Left renal pelvis (tissue), 4 donors: ENCODE results near the gene SASH1. TPM values are rescaled to one million over a fixed set of nuclear protein-coding genes. Genes with fewer than 3 reads are reported as not detected.
"Not testable (repeated sequence)": the region's sequence is repeated elsewhere in the genome, so short reads cannot be mapped to it uniquely, and the experiment has no call there.

ENCODE experiments used
- DNase-seq, 4 donors: peaks; one replicate each; pipeline ENCODE4 v3.0.0-alpha.2; 2013; ENCODE audit warnings: low read depth in 4 of 4, low spot score in 3 of 4
- polyA plus RNA-seq, 4 donors: library from polyadenylated mRNA; unstranded; fragments of 120-200 nt; gene quantifications; one replicate each; pipeline ENCODE4 v1.2.1, GENCODE V29; 2013; ENCODE audit not compliant: insufficient read length in 4 of 4

SASH1 gene
- polyA plus RNA-seq, 4 donors: 20.0 to 34.2 (median 27.9) TPM

DNA sequence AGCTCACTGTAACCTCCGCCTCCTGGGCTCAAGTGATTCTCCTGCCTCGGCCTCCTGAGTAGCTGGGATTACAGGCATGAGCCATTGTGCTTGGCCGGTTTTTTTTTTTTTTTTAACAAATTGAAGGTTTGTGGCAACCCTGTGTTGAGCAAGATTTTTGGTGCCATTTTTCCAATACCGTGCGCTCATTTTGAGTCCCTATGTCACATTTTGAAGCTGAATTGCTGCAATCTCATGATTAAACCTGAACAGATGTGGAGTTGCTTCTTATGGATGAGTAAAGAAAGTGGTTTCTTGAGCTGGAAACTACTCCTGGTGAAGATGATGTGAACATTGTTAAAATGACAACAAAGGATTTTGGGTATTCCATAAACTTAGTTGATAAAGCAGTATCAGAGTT, 16.6 kb downstream of the SASH1 start:
- no peak for DNase-seq

DNA sequence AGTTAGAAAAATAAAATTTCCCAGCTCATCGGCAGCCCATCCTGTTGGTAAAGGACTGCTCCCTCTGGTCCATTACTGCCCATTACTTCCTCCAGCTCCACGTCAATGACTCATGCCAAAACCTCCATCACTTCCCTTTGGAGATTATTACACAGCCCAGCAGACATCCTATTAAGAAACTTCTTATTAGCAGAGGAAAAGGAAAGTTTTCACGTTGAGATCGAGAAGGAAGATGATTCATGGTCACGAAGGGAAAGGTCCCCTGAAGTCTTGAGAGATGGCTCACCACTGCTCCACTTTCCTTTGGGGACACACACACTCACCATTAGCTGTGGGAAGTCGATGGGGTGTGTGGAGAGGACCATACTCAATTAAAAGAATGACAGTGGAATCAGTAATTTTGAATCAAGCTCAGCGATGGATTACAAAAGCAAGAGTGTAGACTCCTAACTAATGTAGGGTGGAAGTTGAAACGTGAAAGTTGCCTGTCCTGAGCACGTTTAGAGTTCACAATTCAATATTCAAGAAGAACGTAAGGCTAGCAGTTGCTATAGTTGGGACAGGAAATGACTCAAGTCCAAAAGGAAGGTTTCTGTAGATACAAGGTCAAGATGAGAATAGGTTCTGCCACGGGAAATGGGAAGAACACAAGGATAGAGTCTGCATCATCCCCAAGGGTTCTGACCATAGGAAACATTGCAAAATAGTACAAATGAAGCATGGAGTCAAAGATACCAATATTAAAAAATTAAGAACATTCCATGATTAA, 21.6 kb downstream of the SASH1 start:
- no peak for DNase-seq

DNA sequence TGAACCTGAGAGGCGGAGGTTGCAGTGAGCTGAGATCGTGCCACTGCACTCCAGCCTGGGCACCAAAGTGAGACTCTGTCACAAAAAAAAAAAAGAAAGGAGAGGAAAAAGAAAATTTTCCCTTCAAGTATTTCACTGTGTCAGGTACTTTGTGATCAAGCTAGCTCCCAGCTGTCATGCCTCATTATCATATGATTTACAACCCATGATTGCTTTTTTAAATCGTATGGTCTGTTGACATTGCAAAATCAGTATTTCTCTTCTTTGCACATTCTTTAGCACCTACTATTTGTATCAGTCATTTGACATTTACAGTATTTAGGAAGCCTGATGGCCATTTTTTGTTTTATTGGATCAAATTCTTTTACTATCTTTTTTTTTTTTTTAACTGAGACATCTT, 22.4 kb downstream of the SASH1 start:
- no peak for DNase-seq

GRCh38 chr6:148367411-148368024, 24.9 kb downstream of the SASH1 start:
- DNase-seq: no peak

GRCh38 chr6:148370176-148370575, 27.5 kb downstream of the SASH1 start:
- DNase-seq: no peak

DNA sequence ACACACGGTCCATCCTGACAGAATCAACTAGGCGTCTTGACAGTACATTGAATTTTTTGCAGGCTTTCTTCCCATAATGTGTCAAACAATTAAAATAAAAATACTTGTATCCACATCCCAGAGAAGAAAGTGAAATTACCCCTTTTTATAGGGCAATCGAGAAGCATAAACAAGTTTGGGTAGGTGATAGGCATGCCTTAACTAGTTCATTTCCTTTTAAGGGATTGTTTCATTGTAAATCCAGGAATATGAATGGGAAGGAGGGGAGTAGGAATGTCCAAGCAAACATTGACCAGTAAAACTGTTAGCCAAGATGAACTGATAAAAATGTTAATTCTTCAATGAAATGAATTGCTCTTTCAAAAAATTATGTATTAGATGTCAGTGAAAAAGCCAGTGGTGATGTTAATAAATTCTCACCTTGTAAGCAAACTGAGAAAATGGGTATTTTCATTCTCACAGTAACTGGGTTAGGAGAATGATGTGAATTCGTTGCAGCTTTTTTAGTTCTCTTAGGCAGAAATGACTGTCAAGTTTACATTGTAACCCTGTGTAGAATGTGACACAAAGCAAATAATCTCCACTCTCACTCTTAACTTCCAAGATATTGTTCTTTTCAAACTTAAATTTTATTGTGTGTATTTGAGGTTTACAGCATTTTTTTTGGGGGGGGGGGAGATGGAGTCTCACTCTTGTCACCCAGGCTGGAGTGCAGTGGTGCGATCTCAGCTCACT, 31.6 kb downstream of the SASH1 start:
- DNase-seq: no peak

DNA sequence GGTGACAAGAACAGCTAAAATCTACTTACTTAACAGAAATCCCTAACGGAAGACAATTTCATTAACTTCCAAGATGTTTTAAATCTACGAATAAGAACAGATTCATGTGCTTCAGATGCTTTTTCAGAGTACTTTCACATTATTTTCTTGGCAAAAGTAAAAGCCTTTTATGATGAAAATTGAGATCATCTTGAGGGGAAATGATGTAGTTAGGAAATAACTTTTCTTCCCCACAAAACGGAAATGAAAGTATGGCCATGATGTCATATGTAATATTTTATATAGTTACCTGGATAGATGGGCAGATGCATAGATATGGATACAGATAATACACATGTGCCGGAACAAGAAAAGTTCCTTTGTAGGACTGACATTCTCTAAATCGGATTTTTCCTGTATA, 32.8 kb downstream of the SASH1 start:
- no peak for DNase-seq

DNA sequence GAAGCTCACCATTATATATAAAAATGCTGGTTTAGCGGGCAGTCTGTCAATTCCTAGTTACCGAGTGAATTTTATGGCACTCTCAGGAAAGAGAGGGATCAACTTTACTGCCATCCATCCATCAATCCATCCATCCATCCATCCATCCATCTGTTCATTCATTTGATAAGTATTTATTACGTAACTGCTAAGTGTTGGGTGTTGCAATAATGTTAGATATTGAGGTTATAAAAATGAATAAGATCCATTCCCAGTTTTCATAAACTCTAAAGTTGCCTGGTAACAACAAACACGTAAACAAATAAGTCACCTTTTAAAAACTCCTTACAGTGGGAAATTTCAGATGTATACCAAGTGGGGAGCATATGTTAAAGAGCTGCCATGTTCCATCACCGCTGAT, 36.8 kb downstream of the SASH1 start:
- DNase-seq: no peak

DNA sequence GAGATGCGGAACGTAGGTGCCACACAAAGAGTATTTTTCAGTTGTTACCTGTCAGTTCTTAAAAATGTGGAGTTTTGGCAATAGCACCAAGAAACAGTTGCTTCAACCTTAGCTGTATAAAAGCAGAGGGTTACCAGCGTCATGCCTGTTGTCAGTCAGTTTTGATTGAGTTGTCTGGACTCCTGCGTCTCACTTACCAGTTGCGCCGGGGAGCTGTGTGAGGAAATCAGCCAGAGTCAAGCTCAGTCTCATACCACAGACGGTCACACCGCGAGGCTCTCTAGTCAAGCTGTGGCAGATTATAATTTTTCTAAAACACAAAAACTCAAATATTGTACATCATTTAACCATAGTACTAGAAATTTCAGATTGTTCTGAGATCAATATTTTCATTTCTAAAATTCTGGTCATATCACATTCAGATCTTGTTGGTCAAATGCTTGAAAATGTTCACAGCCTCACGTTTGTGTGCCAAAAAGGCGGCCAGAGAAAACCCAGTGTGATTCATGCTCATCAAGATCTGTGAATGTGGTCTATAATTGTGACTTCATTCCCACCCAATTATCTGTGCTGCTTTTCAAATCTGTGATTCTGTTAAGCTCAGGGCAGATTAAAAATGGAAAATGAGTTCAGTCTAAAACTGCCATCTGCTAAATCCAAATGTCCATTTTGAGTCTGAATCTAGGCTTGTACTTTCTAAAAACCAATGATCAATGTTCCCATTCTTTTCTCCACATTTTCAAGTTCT, 37.5 kb downstream of the SASH1 start:
- DNase-seq: no peak

DNA sequence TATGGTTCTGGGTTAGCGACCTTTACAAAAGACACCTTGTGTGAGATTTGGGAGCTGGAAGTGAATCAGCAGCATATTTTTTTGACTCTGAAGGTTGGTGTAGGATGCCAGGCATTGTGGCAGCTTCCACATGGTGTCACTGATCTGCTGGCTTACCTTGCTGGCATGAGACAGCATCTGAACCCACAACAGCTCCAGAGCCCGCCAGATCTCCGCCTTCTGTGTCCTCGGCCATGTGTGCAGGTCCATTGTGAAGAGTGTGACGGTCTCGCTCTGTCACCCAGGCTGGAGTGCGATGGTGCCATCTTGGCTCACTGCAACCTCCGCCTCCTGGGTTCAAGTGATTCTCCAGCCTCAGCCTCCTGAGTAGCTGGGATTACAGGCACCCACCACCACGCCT, 39.4 kb downstream of the SASH1 start:
- not testable (repeated sequence) for DNase-seq

DNA sequence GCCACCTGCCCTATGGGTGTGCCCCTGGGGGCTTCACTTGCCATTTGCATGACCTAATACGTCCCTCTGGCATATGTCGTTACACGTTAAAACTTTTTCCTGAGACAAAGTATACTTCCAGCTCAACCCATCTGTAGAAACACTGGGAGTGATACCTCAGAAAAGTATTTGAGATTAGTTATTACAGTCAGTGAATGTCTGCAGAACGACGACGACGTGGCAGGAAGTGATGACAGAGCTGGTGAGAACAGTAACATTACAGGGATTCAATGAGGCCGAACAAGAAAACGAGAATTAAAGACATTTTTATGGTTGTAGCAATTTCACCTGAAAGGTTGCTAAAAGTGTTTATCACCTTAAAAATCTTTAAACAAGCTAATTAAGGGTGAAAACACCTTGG, 40.2 kb downstream of the SASH1 start:
- DNase-seq: no peak

DNA sequence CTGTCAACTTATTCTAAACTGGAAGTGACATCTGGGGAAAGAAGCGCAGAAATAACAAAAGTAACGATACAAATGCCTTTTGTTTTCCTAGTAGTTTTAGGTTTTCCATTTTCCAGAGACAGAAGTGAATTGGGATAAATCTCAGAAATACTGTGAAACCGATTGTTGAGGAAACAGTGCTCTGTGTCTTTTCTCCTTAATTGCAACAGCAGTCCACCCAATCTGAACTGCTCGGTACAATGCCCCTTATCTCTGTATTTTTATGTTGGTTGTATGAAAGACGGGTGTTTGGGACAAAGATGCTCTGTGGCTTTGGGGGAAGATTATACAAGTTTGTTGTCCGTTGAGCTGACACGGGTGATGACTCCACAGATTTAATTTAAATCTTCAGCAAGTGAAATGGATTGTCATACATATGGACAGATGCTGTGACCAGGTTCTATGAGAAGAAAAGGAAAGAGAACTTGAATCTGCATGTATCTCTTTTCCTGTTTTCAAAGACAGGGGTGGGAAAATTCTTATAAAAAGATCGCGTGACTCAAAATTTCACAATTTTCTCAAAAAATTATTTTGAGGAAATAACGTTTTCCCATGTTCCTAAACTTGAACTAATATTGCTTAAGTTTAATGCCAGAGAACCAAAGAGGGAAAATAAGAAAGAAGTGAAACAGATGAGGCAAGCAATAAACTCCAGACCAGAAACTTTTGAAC, 41.2 kb downstream of the SASH1 start:
- no peak for DNase-seq

- no peak for DNase-seq
These were observed 42.7 kb downstream of the SASH1 start for GRCh38 chr6:148385379-148385778.

DNA sequence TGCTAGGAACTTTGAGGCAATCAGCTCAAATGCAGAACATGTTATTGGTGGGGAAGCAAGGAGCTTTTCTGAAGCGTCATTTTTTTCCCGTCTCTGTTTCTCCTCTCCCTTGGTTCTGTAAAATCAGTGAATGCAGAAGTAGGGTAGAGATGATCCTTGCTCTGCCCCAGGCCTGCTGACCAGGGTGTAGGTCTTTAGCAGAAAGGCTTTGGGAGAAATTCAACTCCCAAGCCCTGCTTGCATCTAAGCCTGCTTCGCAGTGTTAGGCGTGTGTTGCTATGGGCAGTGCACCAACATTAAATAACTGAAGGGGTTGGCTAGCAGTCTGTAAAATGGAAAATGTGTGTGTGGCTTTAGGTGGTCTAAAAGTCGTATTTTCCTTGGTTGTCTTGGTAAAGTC, 45.9 kb downstream of the SASH1 start:
- DNase-seq: no peak

GRCh38 chr6:148389086-148389485, 46.4 kb downstream of the SASH1 start:
- no peak for DNase-seq

- no peak for DNase-seq
These were observed 47.3 kb downstream of the SASH1 start for GRCh38 chr6:148389917-148390316.

DNA sequence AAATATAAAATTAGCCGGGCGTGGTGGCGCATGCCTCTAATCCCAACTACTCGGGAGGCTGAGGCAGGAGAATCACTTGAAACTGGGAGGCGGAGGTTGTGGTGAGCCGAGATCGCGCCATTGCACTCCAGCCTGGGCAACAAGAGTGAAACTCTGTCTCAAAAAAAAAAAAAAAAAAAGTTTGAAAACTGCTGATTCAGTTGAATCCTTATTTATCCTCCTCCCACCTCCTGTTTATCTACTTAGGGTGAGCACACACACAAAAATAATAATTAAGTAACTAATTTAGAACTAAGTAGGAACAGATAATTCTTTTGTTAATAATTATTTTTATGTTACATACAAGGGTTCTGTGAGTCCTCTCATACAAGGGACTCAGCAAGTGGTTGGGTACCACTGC, 49.5 kb downstream of the SASH1 start:
- not testable (repeated sequence) for DNase-seq

DNA sequence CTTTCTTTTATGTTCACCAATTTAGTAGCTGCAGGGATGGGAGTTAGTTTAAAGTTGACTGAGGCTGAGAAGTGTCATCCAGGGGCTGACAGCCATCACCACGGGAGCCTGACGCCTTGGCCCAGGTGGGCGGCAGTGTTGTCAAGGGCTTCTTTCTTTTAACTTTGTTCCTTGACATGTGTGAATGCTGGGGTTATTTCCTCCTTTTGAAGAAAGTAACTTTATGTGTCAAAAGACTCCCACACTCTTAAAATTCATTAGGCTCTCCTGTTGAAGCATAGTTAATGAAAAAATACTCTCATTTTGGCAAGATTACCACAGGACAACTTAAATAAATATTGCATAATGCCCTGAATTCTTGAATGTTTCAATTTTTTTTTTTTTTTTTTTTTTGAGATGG, 50.0 kb downstream of the SASH1 start:
- DNase-seq: no peak

- DNase-seq: no peak
These were observed 53.0 kb downstream of the SASH1 start for GRCh38 chr6:148395583-148396101.

- no peak for DNase-seq
These were observed 53.8 kb downstream of the SASH1 start for GRCh38 chr6:148396411-148396810.
